Measurements from ENCODE around the gene RDH16.
A peak's percentile ranks its signal among the peaks of the same experiment; 100 is the strongest.

RDH16 gene

GRCh38 chr12:56995201-56995929 lies 38.0 kb upstream of the RDH16 start:
- no peak overlapping the region for H2AK5ac ChIP-seq (ENCODE audit: low read length)
- no peaks in the 10 kb centered on the region for H3K79me2 ChIP-seq (ENCODE audit: control insufficient read depth, insufficient read depth, low read length, poor library complexity)
- no CpG with 5 or more reads among the region's 26 CpGs for WGBS (ENCODE audit: extremely low coverage, insufficient coverage, insufficient read length)
- no peak for DNase-seq
- H2BK120ac ChIP-seq (ENCODE audit: insufficient read depth, low read length, poor library complexity), result no peak overlapping the region
- no peak overlapping the region for H3K9ac ChIP-seq (ENCODE audit: low read length)
- H3K4me2 ChIP-seq (ENCODE audit: low read length), result no peak overlapping the region
- no peaks in the 10 kb centered on the region for H3K79me1 ChIP-seq (ENCODE audit: low read length)
- H4K91ac ChIP-seq (ENCODE audit: low read depth, low read length), result no peak overlapping the region
- H3K14ac ChIP-seq (ENCODE audit: low read length), result no peak overlapping the region
- H3K4ac ChIP-seq (ENCODE audit: low read depth, low read length), result no peak overlapping the region
- no peaks in the 10 kb centered on the region for H3K27me3 ChIP-seq (ENCODE audit: insufficient read depth, low read length)
- H4K8ac ChIP-seq (ENCODE audit: low read depth, low read length), result no peak overlapping the region
- H2BK12ac ChIP-seq (ENCODE audit: low read length), result no peak overlapping the region
- no peak overlapping the region for H3K23ac ChIP-seq (ENCODE audit: low read length)
- H3K4me1 ChIP-seq (ENCODE audit: control insufficient read depth in 1 of 2, insufficient read depth in 2 of 2, low read length in 2 of 2), result no peaks in the 10 kb centered on the region
- H3K27ac ChIP-seq (ENCODE audit: low read depth, low read length), result no peak overlapping the region
- peak overlapping the region; percentile 8 for H3K4me3 ChIP-seq (ENCODE audit: low read depth, low read length)
- H3K18ac ChIP-seq (ENCODE audit: low read length), result no peak overlapping the region
- H4K12ac ChIP-seq (ENCODE audit: low read depth, low read length), result no peak overlapping the region
- peaks cover 3 to 6% of the 10 kb centered on the region in 2 experiments for H3K36me3 ChIP-seq (ENCODE audit: control insufficient read depth in 1 of 2, insufficient read depth in 2 of 2, low read length in 2 of 2)
- peaks cover 8% of the 10 kb centered on the region for H3K9me3 ChIP-seq (ENCODE audit: insufficient read depth, low read depth, low read length)
- H2AFZ ChIP-seq (ENCODE audit: insufficient read depth, low read length, poor library complexity), result no peak overlapping the region
- no peak overlapping the region for H2BK5ac ChIP-seq (ENCODE audit: low read depth, low read length, poor library complexity)

- Histone ChIP-seq H3K4me2 (ENCODE audit: low read length) (no peak overlapping the region), H2AK5ac (ENCODE audit: low read length) (no peak overlapping the region), H3K4me1 (ENCODE audit: control insufficient read depth in 1 of 2, insufficient read depth in 2 of 2, low read length in 2 of 2) (no peaks in the 10 kb centered on the region), H2BK120ac (ENCODE audit: insufficient read depth, low read length, poor library complexity) (no peak overlapping the region), H3K4me3 (ENCODE audit: low read depth, low read length) (no peak overlapping the region), H3K23ac (ENCODE audit: low read length) (no peak overlapping the region), H4K12ac (ENCODE audit: low read depth, low read length) (no peak overlapping the region), H3K14ac (ENCODE audit: low read length) (no peak overlapping the region), H3K18ac (ENCODE audit: low read length) (no peak overlapping the region), H2AFZ (ENCODE audit: insufficient read depth, low read length, poor library complexity) (no peak overlapping the region), H3K9ac (ENCODE audit: low read length) (no peak overlapping the region), H4K91ac (ENCODE audit: low read depth, low read length) (no peak overlapping the region), H3K79me1 (ENCODE audit: low read length) (no peaks in the 10 kb centered on the region), H3K27me3 (ENCODE audit: insufficient read depth, low read length) (no peaks in the 10 kb centered on the region), H3K36me3 (ENCODE audit: control insufficient read depth in 1 of 2, insufficient read depth in 2 of 2, low read length in 2 of 2) (peaks cover 0 to 3% of the 10 kb centered on the region in 2 experiments), H2BK5ac (ENCODE audit: low read depth, low read length, poor library complexity) (no peak overlapping the region), H3K9me3 (ENCODE audit: insufficient read depth, low read depth, low read length) (peaks cover 8% of the 10 kb centered on the region), H3K79me2 (ENCODE audit: control insufficient read depth, insufficient read depth, low read length, poor library complexity) (no peaks in the 10 kb centered on the region), H2BK12ac (ENCODE audit: low read length) (no peak overlapping the region), H4K8ac (ENCODE audit: low read depth, low read length) (no peak overlapping the region), H3K4ac (ENCODE audit: low read depth, low read length) (no peak overlapping the region), H3K27ac (ENCODE audit: low read depth, low read length) (no peak overlapping the region)
- DNase-seq, result no peak
- WGBS (ENCODE audit: extremely low coverage, insufficient coverage, insufficient read length), result no CpG with 5 or more reads among the region's 10 CpGs
Measured at GRCh38 chr12:56994231-56994746, 36.9 kb upstream of the RDH16 start.

DNA sequence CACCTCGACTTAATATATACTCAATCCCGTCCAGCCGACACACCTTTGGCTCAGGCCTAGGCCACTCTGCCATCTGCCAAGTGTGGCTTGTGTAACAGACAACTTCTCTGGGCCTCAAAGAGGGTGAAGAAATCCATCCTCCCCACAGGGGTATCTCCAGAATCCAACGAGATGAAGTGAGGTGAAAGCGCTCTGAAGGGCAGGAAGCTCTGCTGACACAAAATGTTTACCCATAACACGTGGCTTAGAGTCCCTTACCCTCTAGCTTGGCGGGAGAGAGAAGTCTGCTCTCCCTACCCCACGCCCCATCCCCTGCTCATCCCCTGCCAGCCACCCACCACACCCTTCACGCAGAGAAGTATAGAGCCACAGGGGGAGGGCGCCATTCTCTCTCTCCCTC lies 35.9 kb upstream of the RDH16 start:
- Histone ChIP-seq H4K12ac (ENCODE audit: low read depth, low read length) (no peak overlapping the region), H2BK12ac (ENCODE audit: low read length) (no peak overlapping the region), H2BK5ac (ENCODE audit: low read depth, low read length, poor library complexity) (no peak overlapping the region), H2AK5ac (ENCODE audit: low read length) (no peak overlapping the region), H3K36me3 (ENCODE audit: control insufficient read depth in 1 of 2, insufficient read depth in 2 of 2, low read length in 2 of 2) (peaks cover 0 to 3% of the 10 kb centered on the region in 2 experiments), H3K23ac (ENCODE audit: low read length) (no peak overlapping the region), H4K8ac (ENCODE audit: low read depth, low read length) (no peak overlapping the region), H3K14ac (ENCODE audit: low read length) (no peak overlapping the region), H3K79me2 (ENCODE audit: control insufficient read depth, insufficient read depth, low read length, poor library complexity) (no peaks in the 10 kb centered on the region), H3K18ac (ENCODE audit: low read length) (no peak overlapping the region), H2AFZ (ENCODE audit: insufficient read depth, low read length, poor library complexity) (no peak overlapping the region), H3K79me1 (ENCODE audit: low read length) (no peaks in the 10 kb centered on the region), H3K27me3 (ENCODE audit: insufficient read depth, low read length) (no peaks in the 10 kb centered on the region), H4K91ac (ENCODE audit: low read depth, low read length) (no peak overlapping the region), H3K27ac (ENCODE audit: low read depth, low read length) (no peak overlapping the region), H3K4ac (ENCODE audit: low read depth, low read length) (no peak overlapping the region), H3K4me1 (ENCODE audit: control insufficient read depth in 1 of 2, insufficient read depth in 2 of 2, low read length in 2 of 2) (no peaks in the 10 kb centered on the region), H3K4me3 (ENCODE audit: low read depth, low read length) (no peak overlapping the region), H2BK120ac (ENCODE audit: insufficient read depth, low read length, poor library complexity) (no peak overlapping the region), H3K4me2 (ENCODE audit: low read length) (no peak overlapping the region), H3K9me3 (ENCODE audit: insufficient read depth, low read depth, low read length) (peaks cover 8% of the 10 kb centered on the region), H3K9ac (ENCODE audit: low read length) (no peak overlapping the region)
- no peak for DNase-seq
- no CpG with 5 or more reads among the region's 10 CpGs for WGBS (ENCODE audit: extremely low coverage, insufficient coverage, insufficient read length)

- H3K9ac ChIP-seq (ENCODE audit: low read length), result no peak overlapping the region
- no peak overlapping the region for H3K4me3 ChIP-seq (ENCODE audit: low read depth, low read length)
- H4K8ac ChIP-seq (ENCODE audit: low read depth, low read length), result no peak overlapping the region
- no peaks in the 10 kb centered on the region for H3K36me3 ChIP-seq (ENCODE audit: control insufficient read depth in 1 of 2, insufficient read depth in 2 of 2, low read length in 2 of 2)
- no CpG with 5 or more reads among the region's 8 CpGs for WGBS (ENCODE audit: extremely low coverage, insufficient coverage, insufficient read length)
- no peak overlapping the region for H3K4ac ChIP-seq (ENCODE audit: low read depth, low read length)
- no peak for DNase-seq
- no peak overlapping the region for H2BK120ac ChIP-seq (ENCODE audit: insufficient read depth, low read length, poor library complexity)
- H3K14ac ChIP-seq (ENCODE audit: low read length), result no peak overlapping the region
- H2AFZ ChIP-seq (ENCODE audit: insufficient read depth, low read length, poor library complexity), result no peak overlapping the region
- H2AK5ac ChIP-seq (ENCODE audit: low read length), result no peak overlapping the region
- H3K27me3 ChIP-seq (ENCODE audit: insufficient read depth, low read length), result no peaks in the 10 kb centered on the region
- H3K4me2 ChIP-seq (ENCODE audit: low read length), result no peak overlapping the region
- H2BK5ac ChIP-seq (ENCODE audit: low read depth, low read length, poor library complexity), result no peak overlapping the region
- H3K23ac ChIP-seq (ENCODE audit: low read length), result no peak overlapping the region
- H3K27ac ChIP-seq (ENCODE audit: low read depth, low read length), result no peak overlapping the region
- no peak overlapping the region for H4K91ac ChIP-seq (ENCODE audit: low read depth, low read length)
- no peaks in the 10 kb centered on the region for H3K79me1 ChIP-seq (ENCODE audit: low read length)
- H3K18ac ChIP-seq (ENCODE audit: low read length), result no peak overlapping the region
- no peak overlapping the region for H2BK12ac ChIP-seq (ENCODE audit: low read length)
- H4K12ac ChIP-seq (ENCODE audit: low read depth, low read length), result no peak overlapping the region
- no peaks in the 10 kb centered on the region for H3K79me2 ChIP-seq (ENCODE audit: control insufficient read depth, insufficient read depth, low read length, poor library complexity)
- H3K9me3 ChIP-seq (ENCODE audit: insufficient read depth, low read depth, low read length), result peaks cover 8% of the 10 kb centered on the region
- no peaks in the 10 kb centered on the region for H3K4me1 ChIP-seq (ENCODE audit: control insufficient read depth in 1 of 2, insufficient read depth in 2 of 2, low read length in 2 of 2)
Measured at GRCh38 chr12:56991319-56992246, 34.2 kb upstream of the RDH16 start.
